ENCODE measurements around the gene MX1.

- TF ChIP-seq CTCF (IDR thresholded peaks at IDR 0.05) (no peak), POLR2AphosphoS5 (IDR thresholded peaks at IDR 0.05) (no peak), EP300 (IDR thresholded peaks at IDR 0.05) (no peak)
Observed at GRCh38 chr21:41506611-41507520, 80.8 kb downstream of the MX1 start.
